Fibroblast of skin of left quadriceps (primary cell): ENCODE measurements around the gene ZDHHC11.
"Not testable (repeated sequence)": the region's sequence is repeated elsewhere in the genome, so short reads cannot be mapped to it uniquely, and the experiment has no call there.

Source experiments
- DNase-seq, 2 experiments: peaks; one replicate each; pipeline ENCODE4 v3.0.0-alpha.2; 2013; ENCODE audit warnings: low read depth in 2 of 2

ZDHHC11 gene

DNA sequence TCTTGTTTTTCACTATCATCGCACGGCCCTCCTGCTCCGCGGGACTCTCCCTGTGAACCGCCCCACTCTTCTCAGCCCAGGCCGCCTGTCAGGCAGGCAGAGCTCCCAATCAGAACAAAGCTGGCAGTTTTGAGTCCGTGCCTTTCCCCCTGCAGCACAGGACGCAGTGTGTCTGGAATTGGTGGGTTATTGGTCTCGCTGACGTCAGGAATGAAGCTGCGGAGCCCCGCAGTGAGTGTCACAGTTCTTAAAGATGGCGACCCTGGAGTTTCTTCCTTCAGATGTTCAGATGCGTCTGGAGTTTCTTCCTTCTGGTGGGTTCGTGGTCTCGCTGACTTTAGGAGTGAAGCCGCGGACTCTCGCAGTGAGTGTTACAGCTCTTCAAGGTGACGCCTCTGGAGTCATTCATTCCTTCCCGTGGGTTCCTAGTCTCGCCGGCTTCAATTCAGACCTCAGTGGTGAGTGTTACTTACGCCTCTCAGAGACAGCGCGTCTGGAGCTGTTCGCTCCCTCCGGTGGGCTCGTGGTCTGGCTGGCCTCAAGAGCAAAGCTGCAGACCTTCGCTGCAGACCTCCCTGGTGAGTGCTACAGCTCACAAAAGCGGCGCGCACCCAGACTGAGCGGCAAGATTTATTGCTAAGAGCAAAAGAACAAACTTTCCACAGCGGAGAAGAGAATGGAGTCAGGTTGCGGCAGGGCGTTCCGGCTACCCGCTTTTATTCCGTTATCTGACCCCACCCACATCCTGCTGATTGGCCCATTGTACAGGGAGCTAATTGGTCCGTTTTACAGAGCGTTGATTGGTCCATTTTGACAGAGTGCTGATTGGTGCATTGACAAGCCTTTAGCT, 73.7 kb downstream of the ZDHHC11 start:
- DNase-seq: no peak

- DNase-seq: no peak
Measured at GRCh38 chr5:775961-776861, 74.6 kb downstream of the ZDHHC11 start.

- DNase-seq: not testable (repeated sequence)
Measured at GRCh38 chr5:775595-775960, 75.2 kb downstream of the ZDHHC11 start.

GRCh38 chr5:774854-775505, 75.8 kb downstream of the ZDHHC11 start:
- DNase-seq: not testable (repeated sequence)

DNA sequence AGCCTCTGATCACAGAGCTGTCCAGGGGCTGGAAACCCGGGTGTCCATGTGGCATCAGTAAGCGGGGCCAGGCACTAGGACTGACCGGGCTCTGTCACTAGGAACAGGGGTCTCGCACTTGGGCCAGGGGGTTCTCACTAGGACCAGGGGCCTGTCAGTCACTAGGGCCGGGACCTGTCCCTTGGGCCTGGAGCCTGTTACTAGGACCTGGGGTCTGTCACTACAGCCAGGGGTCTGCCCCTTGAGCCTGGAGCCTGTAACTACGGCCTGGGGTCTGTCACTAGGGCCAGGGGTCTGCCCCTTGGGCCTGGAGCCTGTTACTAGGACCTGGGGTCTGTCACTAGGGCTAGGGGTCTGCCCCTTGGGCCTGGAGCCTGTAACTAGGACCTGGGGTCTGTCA, 76.5 kb downstream of the ZDHHC11 start:
- DNase-seq: not testable (repeated sequence)

- DNase-seq: no peak
Measured at GRCh38 chr5:773517-774264, 77.1 kb downstream of the ZDHHC11 start.

GRCh38 chr5:772931-773330, 77.9 kb downstream of the ZDHHC11 start:
- not testable (repeated sequence) for DNase-seq

GRCh38 chr5:772547-772890, 78.3 kb downstream of the ZDHHC11 start:
- not testable (repeated sequence) for DNase-seq

DNA sequence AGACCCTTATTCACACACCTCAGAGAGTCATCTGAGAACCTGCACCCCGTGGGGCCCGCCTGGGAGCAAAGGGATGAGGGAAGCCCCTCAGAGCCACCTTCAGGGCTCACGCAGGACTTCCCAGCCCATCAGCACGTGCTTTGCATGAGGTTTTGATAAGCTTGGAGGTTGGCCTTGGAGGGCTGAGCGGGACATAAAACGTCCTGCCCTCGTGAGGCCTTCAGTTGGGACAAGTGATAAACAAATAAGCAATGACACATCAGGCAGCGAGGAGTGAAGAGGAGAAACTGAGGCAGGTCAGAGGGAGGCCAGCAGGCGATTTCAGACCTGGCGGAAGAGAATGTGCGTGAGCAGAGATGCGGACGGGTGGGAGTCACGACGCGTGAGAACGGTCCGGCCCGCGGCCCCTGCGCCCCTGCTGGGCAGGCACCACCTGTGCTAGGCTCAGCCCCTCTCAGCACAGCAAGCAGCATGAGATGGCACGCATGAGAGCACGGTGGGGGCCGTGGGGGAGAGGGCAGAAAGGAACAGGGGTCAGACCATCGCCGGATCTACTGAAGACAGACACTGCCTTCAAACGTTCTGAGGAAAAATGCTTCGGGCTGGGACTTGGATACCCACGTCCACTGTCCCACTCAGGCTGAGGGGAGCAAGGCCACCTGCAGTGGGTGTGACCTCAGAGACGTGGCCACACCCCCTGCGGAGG, 78.8 kb downstream of the ZDHHC11 start:
- DNase-seq: not testable (repeated sequence)

DNA sequence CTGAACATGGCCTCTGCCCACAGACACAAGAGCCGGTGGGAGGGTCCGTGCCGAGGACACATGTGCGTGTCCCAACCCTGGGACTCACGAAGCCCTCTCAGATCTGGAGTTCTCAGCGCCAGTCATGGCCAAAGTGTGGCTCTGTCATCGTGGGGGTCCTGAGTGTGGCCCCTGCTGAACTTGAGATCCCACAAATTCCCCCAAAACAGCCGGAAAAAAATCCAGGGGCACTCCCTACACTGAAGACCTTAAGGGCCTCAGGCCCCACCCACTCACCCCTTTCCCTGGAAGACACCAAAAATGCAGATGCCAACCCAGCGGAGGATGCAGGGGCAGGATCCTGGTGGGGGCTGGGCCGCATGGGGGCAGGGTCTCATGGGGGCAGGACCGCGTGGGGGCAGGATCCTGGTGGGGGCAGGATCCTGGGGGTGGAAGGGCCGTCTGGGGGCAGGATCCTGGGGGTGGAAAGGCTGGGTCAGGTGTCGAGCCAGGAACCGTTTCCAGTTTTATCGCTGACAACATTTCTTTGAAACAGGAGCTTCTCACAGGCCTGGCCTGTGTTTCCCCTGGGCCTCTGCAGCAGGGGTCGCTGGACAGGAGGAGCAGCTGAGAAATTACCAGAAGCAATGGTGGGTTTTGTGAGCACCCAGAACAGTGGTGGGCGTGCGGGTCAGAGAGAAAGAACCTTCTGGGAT, 79.6 kb downstream of the ZDHHC11 start:
- DNase-seq: not testable (repeated sequence)

GRCh38 chr5:770585-770984, 80.2 kb downstream of the ZDHHC11 start:
- not testable (repeated sequence) for DNase-seq

- not testable (repeated sequence) for DNase-seq
Measured at GRCh38 chr5:769485-770145, 81.2 kb downstream of the ZDHHC11 start.

GRCh38 chr5:766666-767431, 83.9 kb downstream of the ZDHHC11 start:
- DNase-seq: no peak

GRCh38 chr5:765948-766631, 84.7 kb downstream of the ZDHHC11 start:
- no peak for DNase-seq

- DNase-seq: no peak
Measured at GRCh38 chr5:763998-764781, 86.6 kb downstream of the ZDHHC11 start.

DNA sequence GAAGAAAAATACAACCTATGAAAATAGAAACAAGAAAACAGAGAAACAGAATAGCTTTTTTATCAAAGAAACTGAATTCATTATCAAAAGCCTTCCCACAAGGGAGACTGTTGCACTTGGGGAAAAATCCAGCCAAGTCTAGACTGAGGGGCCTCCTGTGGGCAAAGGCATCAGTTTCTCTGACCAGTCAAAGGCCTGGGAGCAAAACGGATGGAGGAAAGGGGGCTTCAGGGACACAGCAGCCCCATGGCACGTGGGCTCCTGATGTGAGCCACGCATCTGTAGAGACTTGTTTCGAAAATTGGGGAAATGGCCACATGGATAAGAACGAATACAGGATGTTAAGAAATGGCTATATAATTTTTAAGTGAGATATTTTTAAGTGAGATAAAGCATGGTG, 87.4 kb downstream of the ZDHHC11 start:
- DNase-seq: no peak

DNA sequence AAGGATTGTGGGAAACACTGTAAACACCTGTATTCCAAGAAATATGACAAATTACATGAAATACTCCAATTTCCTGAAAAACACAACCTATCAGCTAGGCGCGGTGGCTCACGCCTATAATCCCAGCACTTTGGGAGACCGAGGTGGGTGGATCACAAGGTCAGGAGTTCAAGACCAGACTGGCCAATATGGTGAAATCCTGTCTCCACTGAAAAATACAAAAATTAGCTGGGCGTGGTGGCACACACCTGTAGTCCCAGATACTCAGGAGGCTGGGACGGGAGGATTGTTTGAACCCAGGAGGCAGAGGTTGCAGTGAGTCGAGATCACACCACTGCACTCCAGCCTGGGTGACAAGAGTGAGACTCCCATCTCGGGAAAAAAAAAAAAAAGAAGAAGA, 87.8 kb downstream of the ZDHHC11 start:
- not testable (repeated sequence) for DNase-seq
